Stimulated activated CD8-positive, alpha-beta memory T cell treated with anti-CD3 and anti-CD28 coated beads, Interleukin-7, amount 100 ng/mL, for 24 hours (primary cell): Measurements from ENCODE around the gene MXI1.
A peak's percentile ranks its signal among the peaks of the same experiment; 100 is the strongest.

Experiments
- DNase-seq: peaks from one replicate; pipeline ENCODE4 v3.0.0-alpha.2; 2020; ENCODE audit warnings: low read depth

The MXI1 gene

GRCh38 chr10:110274647-110275046 lies 67.2 kb downstream of the MXI1 start:
- DNase-seq, result no peak

GRCh38 chr10:110275128-110275729 lies 67.8 kb downstream of the MXI1 start:
- DNase-seq, result no peak

GRCh38 chr10:110276603-110277002 lies 69.2 kb downstream of the MXI1 start:
- no peak for DNase-seq

- DNase-seq, result no peak
Observed at GRCh38 chr10:110277591-110277990, 70.2 kb downstream of the MXI1 start.

- no peak for DNase-seq
Observed at GRCh38 chr10:110278562-110279406, 71.4 kb downstream of the MXI1 start.

GRCh38 chr10:110279407-110279986 lies 72.1 kb downstream of the MXI1 start:
- DNase-seq, result no peak

- DNase-seq, result no peak
Observed at GRCh38 chr10:110284262-110284661, 76.9 kb downstream of the MXI1 start.

- DNase-seq, result no peak
Observed at GRCh38 chr10:110285501-110285900, 78.1 kb downstream of the MXI1 start.

GRCh38 chr10:110286841-110287240 lies 79.4 kb downstream of the MXI1 start:
- no peak for DNase-seq

- no peak for DNase-seq
Observed at GRCh38 chr10:110296966-110297365, 89.6 kb downstream of the MXI1 start.

- DNase-seq, result no peak
Observed at GRCh38 chr10:110300486-110300986, 93.1 kb downstream of the MXI1 start.

GRCh38 chr10:110303681-110304080 lies 96.3 kb downstream of the MXI1 start:
- no peak for DNase-seq

- no peak for DNase-seq
Observed at GRCh38 chr10:110304394-110304779, 97.0 kb downstream of the MXI1 start.

- peak; percentile 93 for DNase-seq
Observed at GRCh38 chr10:110304780-110305421, 97.5 kb downstream of the MXI1 start, which contains the start of gene SMNDC1. SMNDC1 (minus strand) TSS chr10:110304920; CDS start chr10:110303587, 1,333 bp downstream.

GRCh38 chr10:110305767-110306451 lies 98.5 kb downstream of the MXI1 start:
- no peak for DNase-seq

GRCh38 chr10:110306452-110306768 lies 99.0 kb downstream of the MXI1 start:
- DNase-seq, result no peak

- DNase-seq, result no peak
Observed at GRCh38 chr10:110307805-110308204, 100.4 kb downstream of the MXI1 start.

- no peak for DNase-seq
Observed at GRCh38 chr10:110310741-110311140, 103.3 kb downstream of the MXI1 start.

GRCh38 chr10:110311357-110311949 lies 104.0 kb downstream of the MXI1 start:
- no peak for DNase-seq

GRCh38 chr10:110312206-110312605 lies 104.8 kb downstream of the MXI1 start:
- no peak for DNase-seq

- no peak for DNase-seq
Observed at GRCh38 chr10:110313674-110314073, 106.3 kb downstream of the MXI1 start.
